Fibroblast of skin of back (primary cell): ENCODE data around the gene SLC25A13.

Experiments
- DNase-seq: peaks from one replicate; pipeline ENCODE4 v3.0.0-alpha.2; 2013

The SLC25A13 gene

GRCh38 chr7:96238474-96238873 lies 83.4 kb downstream of the SLC25A13 start:
- peak; percentile 8 for DNase-seq

- no peak for DNase-seq
These were observed 84.9 kb downstream of the SLC25A13 start for GRCh38 chr7:96237040-96237439.

DNA sequence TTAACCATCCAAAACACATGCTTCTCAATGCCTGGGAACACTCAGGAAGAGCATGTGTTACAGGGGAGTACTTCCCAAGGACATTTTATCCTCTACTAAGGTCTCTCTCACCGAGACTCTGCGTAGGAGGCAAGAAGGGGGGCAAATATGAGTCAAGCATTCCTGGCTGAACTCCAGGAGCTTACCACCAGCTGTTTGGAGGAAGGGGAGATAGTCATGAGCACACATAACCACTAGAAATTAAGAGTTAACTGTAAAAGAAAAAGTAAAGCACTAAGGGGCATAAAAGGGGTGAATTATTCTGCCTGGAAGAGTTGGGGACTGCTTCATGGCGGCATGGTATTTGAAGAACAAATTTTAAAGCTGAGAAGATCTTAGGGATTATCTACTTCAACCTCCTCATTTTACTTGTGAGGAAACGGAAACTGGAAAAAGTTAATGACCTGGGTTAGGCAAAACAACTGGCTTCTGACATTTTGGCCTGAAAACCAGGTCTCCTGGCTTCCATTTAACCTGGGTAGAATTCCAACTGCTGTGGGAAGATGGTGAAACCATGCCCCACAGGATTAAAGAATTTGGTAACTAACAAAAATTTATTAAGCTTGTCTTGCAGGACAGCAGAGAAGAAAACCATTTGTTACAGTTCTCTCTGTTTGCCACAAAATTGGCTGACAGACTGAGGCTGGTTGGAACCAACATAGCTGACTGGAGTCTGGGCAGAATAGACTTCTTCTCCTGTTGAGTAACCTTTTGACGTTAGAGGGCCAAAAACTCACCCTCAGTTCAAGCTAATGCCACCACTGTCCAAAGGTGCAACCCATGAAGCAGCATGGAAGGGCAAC lies 85.5 kb downstream of the SLC25A13 start:
- peak; percentile 82 for DNase-seq

DNA sequence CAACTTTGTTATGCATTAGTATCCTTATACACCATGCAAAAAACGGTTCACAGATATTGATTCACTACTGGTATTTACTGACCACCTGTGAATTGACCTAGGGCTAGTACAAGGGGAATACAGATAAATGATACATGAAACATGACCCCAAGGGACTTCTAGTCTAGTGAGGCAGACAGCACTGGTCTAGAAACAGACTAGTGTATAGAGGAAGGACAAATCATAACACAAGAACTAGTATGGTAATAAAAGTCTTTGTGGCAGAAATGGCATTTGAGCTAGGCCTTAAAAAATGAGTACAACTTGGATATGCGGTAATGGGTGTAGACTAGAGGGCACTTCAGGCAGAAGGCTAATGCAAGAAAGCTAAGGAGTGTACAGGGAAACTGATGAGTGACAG lies 86.6 kb downstream of the SLC25A13 start:
- DNase-seq = no peak

- no peak for DNase-seq
These were observed 88.3 kb downstream of the SLC25A13 start for GRCh38 chr7:96233528-96234154.

- DNase-seq = no peak
These were observed 88.8 kb downstream of the SLC25A13 start for GRCh38 chr7:96233084-96233483.

DNA sequence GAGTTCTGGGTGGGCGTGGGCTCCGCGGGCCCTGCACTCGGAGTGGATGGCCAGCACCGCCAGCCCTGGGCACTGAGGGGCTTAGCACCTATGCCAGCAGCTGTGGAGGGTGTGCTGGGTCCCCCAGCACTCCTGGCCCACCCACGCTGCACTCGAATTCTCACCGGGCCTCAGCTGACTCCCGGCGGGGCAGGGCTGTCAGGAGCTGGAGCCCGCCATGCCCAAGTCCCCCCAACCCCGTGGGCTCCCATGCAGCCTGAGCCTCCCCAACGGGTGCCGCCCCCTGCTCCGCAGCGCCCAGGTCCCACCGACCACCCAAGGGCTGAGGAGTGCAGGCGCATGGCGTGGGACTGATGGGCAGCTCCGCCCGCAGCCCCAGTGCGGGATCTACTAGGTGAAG lies 93.1 kb downstream of the SLC25A13 start:
- DNase-seq = no peak

- no peak for DNase-seq
These were observed 96.6 kb downstream of the SLC25A13 start for GRCh38 chr7:96225251-96225650.

GRCh38 chr7:96224685-96225084 lies 97.2 kb downstream of the SLC25A13 start:
- no peak for DNase-seq

- DNase-seq = no peak
These were observed 97.8 kb downstream of the SLC25A13 start for GRCh38 chr7:96224073-96224472.

DNA sequence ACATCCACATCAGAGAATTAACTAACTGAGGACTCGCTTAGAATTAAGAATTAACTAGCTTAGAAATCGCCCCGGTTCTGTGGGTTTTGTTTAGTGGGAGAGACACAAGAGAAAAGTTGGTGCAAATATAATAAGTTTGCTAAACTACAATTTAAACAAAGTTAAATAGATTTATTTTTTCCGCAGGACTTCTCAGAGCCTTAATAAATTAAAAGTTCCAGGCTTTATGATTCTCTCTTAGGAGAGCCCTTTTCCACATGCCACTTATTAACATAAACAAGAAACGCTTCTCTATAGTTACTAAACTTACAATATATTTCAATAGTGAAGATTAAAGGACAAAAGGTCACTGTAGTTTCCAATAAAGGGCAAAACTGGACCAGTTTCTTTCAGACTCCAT lies 100.0 kb downstream of the SLC25A13 start:
- DNase-seq = no peak

DNA sequence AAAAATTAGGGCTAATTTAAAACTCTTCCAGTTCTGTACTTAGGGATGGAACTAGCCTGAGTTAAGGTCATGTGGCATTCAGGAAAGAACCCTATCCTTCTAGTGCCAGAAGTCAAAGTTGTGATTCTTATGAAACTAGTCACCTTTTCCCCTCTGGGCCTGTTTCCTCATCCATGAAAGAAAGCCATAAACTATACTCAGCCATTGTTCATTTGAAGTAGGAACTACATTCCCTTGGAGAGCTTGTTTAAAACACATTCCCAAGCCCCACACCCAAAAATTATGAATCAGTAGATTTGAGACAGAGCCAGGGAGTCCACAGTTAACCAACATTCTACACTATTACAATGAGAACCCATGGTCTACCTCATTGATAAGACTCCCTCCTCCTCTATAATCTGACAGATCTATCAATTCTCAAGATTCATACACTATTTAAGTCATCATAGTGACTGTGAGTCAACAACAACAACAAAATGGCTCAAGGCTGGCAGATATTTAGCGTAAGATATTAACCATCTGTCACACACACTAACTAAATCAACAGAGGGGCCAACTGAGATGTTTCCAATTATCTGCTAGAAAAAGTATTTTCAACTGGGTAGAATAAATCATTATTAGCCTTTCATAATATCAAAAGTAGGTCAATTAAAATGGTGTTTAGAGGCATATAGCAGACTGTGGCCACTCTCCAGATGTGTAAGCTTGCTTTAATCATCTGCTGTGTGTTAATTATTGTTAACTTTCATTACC lies 102.3 kb downstream of the SLC25A13 start:
- DNase-seq = peak; percentile 46

DNA sequence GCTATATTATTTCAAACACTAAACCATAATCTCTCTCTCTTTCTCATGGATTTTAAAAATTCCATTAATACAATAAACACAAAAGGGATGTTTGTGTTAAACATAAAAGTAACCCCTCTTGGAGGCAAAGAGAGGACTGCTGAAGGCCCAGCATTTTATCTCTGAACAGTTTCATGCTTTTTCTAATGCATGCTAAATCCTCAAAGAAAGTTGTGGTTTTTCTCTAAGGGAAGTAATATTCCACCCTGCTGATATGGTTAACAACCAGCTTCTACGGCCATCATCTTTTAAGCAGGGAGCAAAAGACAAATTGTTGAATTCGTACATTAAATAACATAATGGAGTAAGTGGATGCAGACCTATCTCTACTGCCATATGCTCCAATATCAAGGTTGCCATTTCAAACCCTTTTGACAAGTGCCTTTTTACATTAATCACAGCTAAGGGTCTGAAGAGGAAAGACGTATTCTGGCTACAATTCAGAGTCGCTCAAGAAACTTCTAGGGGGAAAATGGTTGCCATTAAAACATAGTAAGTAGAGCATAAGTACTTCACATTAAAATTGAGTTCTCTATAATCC lies 103.1 kb downstream of the SLC25A13 start:
- DNase-seq = no peak

- no peak for DNase-seq
These were observed 104.8 kb downstream of the SLC25A13 start for GRCh38 chr7:96217147-96217546.

DNA sequence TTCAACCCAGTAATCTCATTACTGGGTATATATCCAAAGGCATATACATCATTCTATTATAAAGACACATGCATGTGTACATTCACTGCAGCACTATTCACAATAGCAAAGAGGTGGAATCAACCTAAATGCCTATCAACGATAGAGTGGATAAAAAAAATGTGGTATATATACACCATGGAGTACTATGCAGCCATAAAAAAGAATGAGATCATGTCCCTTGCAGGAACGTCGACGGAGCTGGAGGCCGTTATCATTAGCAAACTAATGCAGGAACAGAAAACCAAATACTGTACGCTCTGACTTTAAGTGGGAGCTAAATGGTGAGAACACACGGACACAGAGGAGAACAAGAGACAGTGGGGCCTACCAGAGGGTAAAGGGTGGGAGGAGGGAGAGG lies 105.5 kb downstream of the SLC25A13 start:
- DNase-seq = no peak

GRCh38 chr7:96212474-96212873 lies 109.4 kb downstream of the SLC25A13 start:
- DNase-seq = no peak

GRCh38 chr7:96211954-96212353 lies 109.9 kb downstream of the SLC25A13 start:
- no peak for DNase-seq

DNA sequence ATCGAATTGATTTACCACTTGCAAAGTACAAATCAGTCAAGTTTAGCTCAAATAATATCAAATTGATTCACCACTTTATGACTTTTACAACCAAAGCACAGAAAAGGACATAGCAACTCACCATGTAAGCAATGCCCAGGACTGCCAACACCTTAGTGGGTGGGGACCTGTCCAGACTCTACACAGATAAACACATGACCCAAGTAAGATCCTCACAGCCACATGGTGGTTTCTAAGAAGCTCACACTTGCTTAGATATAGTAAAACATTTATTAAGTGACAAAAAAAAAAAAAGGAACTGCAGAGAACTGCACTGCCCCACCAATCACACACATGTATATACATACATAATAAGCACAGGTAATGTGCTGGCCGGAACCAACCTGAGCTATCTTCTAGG lies 116.2 kb downstream of the SLC25A13 start:
- no peak for DNase-seq

- DNase-seq = no peak
These were observed 117.3 kb downstream of the SLC25A13 start for GRCh38 chr7:96204601-96205000.

- no peak for DNase-seq
These were observed 118.1 kb downstream of the SLC25A13 start for GRCh38 chr7:96203786-96204185.

DNA sequence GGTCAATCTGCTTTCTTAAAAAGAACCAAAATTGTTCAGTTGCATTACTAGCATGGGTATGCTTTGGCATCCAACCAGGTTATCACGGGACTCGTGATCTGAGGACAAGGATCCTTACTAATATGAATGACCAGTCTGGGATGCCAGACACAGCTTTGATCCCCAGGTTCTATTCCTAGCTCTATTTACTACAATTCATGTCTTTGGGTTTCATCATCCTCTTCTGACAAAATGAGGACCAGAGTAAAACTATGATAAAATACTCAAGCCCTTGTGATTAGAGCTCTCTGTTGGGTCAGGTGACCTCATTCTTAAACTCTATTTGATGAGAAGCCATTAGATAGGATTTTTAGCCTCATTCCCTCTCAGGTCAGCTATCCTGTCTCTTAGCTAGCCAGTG lies 119.8 kb downstream of the SLC25A13 start:
- DNase-seq = no peak

GRCh38 chr7:96200740-96201139 lies 121.2 kb downstream of the SLC25A13 start:
- no peak for DNase-seq

DNA sequence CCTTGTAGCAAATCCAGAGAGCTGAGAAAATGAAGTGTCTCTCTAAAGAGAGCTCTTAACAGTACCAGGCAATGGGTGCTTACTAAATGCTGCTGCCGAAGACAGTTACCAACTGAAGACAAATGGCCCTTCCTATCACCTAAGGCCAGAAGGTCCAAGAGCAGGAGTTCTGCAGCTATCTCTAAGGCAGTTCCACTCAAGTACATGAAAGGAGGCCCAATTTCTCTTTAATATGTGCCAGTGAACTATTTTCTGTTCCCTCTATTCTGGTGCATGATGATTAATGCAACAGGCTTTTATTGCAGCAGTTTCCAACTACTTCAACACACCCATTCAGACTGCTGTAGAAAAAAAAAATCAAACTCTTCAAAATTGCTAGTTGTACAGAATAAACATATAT lies 122.5 kb downstream of the SLC25A13 start:
- DNase-seq = peak; percentile 17
